Ovary (tissue), 9 donors: ENCODE measurements around the gene OGDHL. TPM values are rescaled to one million over a fixed set of nuclear protein-coding genes. Genes with fewer than 3 reads are reported as not detected.

Source experiments
- DNase-seq, 5 donors: peaks; one replicate each; pipeline ENCODE4 v3.0.0-alpha.2; 2019 to 2020
- H3K27ac ChIP-seq, 2 donors: fragments of 200-600 bp; one replicate each; pipeline versions ENCODE4 v1.5.1 to v1.8.0; 2019 to 2022
- H3K27me3 ChIP-seq: fragments of 200-600 bp; one replicate; pipeline ENCODE4 v1.8.0; 2022
- H3K36me3 ChIP-seq: fragments of 200-600 bp; sonication (generic); one replicate; pipeline ENCODE4 v1.5.1; 2019
- H3K4me1 ChIP-seq: one replicate; pipeline ENCODE4 v1.8.1; 2013; ENCODE audit warnings: mild to moderate bottlenecking, moderate library complexity; ENCODE audit not compliant: insufficient read depth
- H3K4me3 ChIP-seq: fragments of 200-600 bp; sonication (generic); one replicate; pipeline ENCODE4 v1.5.1; 2017
- H3K9me3 ChIP-seq, 2 donors: fragments of 200-600 bp in 1 of 2; sonication (generic) in 1 of 2; one replicate each; pipeline versions ENCODE4 v1.5.1 to v1.8.1; 2013 to 2019; ENCODE audit warnings: mild to moderate bottlenecking in 1 of 2, moderate library complexity in 1 of 2
- CTCF ChIP-seq, 3 donors: fragments of 450-650 bp in 2 of 3; fragments of 200-600 bp in 1 of 3; IDR thresholded peaks; one replicate each; pipeline versions ENCODE4 v1.5.1 to v1.8.0; 2016 to 2022; ENCODE audit warnings: antibody characterized with exemption in 3 of 3, mild to moderate bottlenecking in 1 of 3
- EP300 ChIP-seq: sonication (generic); formaldehyde crosslinking; IDR thresholded peaks from one replicate; pipeline ENCODE4 v1.6.1; 2017; ENCODE audit warnings: antibody characterized with exemption
- POLR2A ChIP-seq: fragments of 450-650 bp; IDR thresholded peaks from one replicate; pipeline ENCODE4 v1.6.1; 2017; ENCODE audit warnings: antibody characterized with exemption, mild to moderate bottlenecking, moderate library complexity
- WGBS, 3 donors: extraction: QIAGEN DNeasy Blood & Tissue Kit in 1 of 3; methylation state at CpG; one replicate each; pipeline versions ENCODE4 v1.1.5 to v1.1.7; 2013 to 2017; 5-methylcytosine and 5-hydroxymethylcytosine counted together
- intact Hi-C, 4 donors: fragments of 100-400 bp; cut with DNase I; formaldehyde crosslinking; loops; one replicate each; pipeline versions ENCODE4 v1.11.0 to v1.15.1; 2022 to 2023
- polyA plus RNA-seq, 2 donors: library from polyadenylated mRNA; stranded (reverse); fragments of 200-250 nt in 1 of 2; fragments of 350-450 nt in 1 of 2; fragmentation: Illumina TruSeq in 1 of 2; extraction: RNeasy Lipid Tissue Mini Kit (QIAGEN cat#74804) in 1 of 2; gene quantifications; one replicate each; pipeline ENCODE4 v1.2.3, GENCODE V29; 2013 to 2014
- total RNA-seq, 7 donors: library from RNA; depleted of rRNA in 2 of 7; stranded (reverse); fragments of >200 nt in 2 of 7; fragmentation: NEBNext Ultra II Directional in 3 of 7; extraction: Animal tissue kit (Norgen Biotek cat#: 25700) in 3 of 7; gene quantifications; one replicate each; pipeline versions ENCODE4 v1.1.0 to v1.2.4, GENCODE V29; 2016 to 2023
- donor health status: DM: no; HTN: no; CAD: no; lungs with moderate emphysema.
- donor health status: DM: no; HTN: no; CAD: no.
- donor health status: Bipolar disorder and iron deficiency.
- donor health status: DM: yes; HTN: yes; CAD: no.
- donor health status: DM: no; HTN: no; CAD: no.
- donor health status: DM: yes; HTN: yes; CAD: no.

The OGDHL gene
- total and polyA plus RNA-seq, 9 donors: 0.60 to 3.3 (median 1.9) TPM

GRCh38 chr10:49748006-49748405, 14.1 kb downstream of the OGDHL start:
- intact Hi-C loops: no loop called here
- no peaks in the 10 kb centered on the region for H3K9me3 ChIP-seq
- WGBS, 3 donors: 46 to 58% (median 51%) methylated on average over 10 of the region's 10 CpGs
- H3K27me3 ChIP-seq: no peaks in the 10 kb centered on the region
- H3K27ac ChIP-seq: no peak overlapping the region
- H3K36me3 ChIP-seq: no peaks in the 10 kb centered on the region
- TF ChIP-seq POLR2A: no peak
- no peak for TF ChIP-seq CTCF (IDR thresholded peaks at IDR 0.05)
- no peak for TF ChIP-seq EP300
- H3K4me3 ChIP-seq: no peak overlapping the region
- H3K4me1 ChIP-seq: no peaks in the 10 kb centered on the region
- no peak for DNase-seq

GRCh38 chr10:49747303-49747646, 14.8 kb downstream of the OGDHL start:
- DNase-seq: no peak
- Histone ChIP-seq H3K27ac (no peak overlapping the region), H3K9me3 (no peaks in the 10 kb centered on the region), H3K36me3 (no peaks in the 10 kb centered on the region), H3K4me1 (no peaks in the 10 kb centered on the region), H3K4me3 (no peak overlapping the region), H3K27me3 (no peaks in the 10 kb centered on the region)
- 87 to 93% (median 90%) methylated on average over 4 of the region's 4 CpGs for WGBS, 3 donors
- TF ChIP-seq POLR2A: no peak
- no peak for TF ChIP-seq EP300
- TF ChIP-seq CTCF (IDR thresholded peaks at IDR 0.05): no peak
- intact Hi-C loops: no loop called here

GRCh38 chr10:49746626-49747302, 15.4 kb downstream of the OGDHL start:
- intact Hi-C loops: no loop called here

GRCh38 chr10:49745756-49746155, 16.4 kb downstream of the OGDHL start:
- Histone ChIP-seq H3K4me1 (no peaks in the 10 kb centered on the region), H3K27me3 (no peaks in the 10 kb centered on the region), H3K27ac (no peak overlapping the region), H3K4me3 (no peak overlapping the region), H3K36me3 (no peaks in the 10 kb centered on the region), H3K9me3 (no peaks in the 10 kb centered on the region)
- no peak for DNase-seq
- 94 to 96% (median 95%) methylated on average over 12 of the region's 12 CpGs for WGBS, 3 donors
- TF ChIP-seq EP300 (no peak), CTCF (IDR thresholded peaks at IDR 0.05) (no peak), POLR2A (no peak)
- intact Hi-C loops: no loop called here

More at GRCh38 chr10:49746626-49747302, 15.4 kb downstream of the OGDHL start:
- TF ChIP-seq EP300: no peak
- TF ChIP-seq CTCF (IDR thresholded peaks at IDR 0.05): no peak
- no peak for TF ChIP-seq POLR2A
- DNase-seq: no peak
- H3K36me3 ChIP-seq: no peaks in the 10 kb centered on the region
- no peaks in the 10 kb centered on the region for H3K4me1 ChIP-seq
- no peaks in the 10 kb centered on the region for H3K9me3 ChIP-seq
- no peak overlapping the region for H3K27ac ChIP-seq
- 92 to 94% (median 93%) methylated on average over 20 of the region's 20 CpGs for WGBS, 3 donors
- H3K27me3 ChIP-seq: no peaks in the 10 kb centered on the region
- H3K4me3 ChIP-seq: no peak overlapping the region
